ENCODE results near the gene EIF2S1.
A peak's percentile ranks its signal among the peaks of the same experiment; 100 is the strongest.
"Not testable (repeated sequence)": the region's sequence is repeated elsewhere in the genome, so short reads cannot be mapped to it uniquely, and the experiment has no call there.

EIF2S1 gene

DNA sequence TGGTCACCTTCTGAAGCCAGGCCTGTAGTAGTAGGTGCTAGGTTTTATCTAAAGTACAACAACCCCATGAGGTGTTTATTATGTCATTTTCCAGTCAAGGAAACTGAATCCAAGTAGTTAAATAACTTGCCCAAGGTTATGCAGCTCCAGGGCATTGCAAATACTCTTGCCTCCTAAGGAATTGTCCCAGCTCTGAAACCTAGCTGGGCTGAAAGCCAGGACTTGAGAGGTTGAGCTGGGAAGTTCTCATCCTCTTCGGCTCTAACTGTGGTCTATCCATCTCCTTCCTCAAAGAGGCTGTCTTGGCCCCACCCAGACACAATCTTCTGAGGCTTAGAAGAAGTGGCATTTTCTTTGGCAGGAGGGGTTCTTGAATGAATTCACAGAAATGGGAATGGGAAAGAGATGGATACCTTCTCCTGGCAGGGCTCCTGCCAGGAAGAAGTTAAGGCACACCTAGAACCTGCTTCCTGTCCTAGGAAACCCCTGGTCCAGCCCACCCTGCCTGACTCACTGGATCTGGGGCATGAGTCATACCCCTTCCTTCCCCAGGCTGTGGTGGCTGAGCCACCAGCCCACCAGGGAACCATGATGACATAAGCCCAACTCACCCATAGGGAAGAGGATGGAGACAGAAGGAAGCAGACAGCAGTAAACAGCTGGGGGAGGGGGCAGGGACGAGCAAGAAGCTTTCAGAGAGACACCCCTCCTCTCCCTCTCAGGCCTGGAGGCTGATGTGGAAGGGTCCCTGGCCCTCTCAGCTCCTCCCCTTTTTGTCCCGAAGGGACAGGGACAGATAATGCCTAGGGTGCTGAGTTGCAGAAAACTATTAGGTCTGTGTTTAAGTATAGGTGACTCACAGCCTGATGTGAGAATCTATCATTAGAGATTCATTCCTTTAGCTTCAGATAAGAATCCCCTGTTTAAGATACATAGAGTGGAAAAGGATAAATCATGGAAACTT, 54.0 kb downstream of the EIF2S1 start:
- no peak for DNase-seq

GRCh38 chr14:67415610-67416009, 55.5 kb downstream of the EIF2S1 start:
- DNase-seq: not testable (repeated sequence)

DNA sequence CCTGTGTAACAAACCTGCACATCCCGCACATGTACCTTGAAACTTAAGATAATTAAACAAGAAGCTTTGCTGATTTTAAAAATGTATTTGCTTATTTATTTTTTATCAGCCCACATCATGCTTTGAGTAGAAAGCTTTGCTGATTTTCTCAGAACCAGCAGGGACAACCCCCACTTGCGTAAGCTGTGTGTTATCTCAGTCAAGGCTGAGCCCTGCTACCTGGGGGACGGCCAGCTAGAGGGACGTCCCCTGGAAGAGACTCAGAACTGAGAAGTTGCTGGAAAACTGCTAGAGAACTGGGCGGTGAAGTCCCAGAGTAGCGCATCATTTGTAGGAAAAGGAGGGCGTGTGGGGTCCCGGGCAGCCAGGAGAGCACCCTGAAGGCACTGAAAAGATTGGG, 56.0 kb downstream of the EIF2S1 start:
- no peak for DNase-seq

DNA sequence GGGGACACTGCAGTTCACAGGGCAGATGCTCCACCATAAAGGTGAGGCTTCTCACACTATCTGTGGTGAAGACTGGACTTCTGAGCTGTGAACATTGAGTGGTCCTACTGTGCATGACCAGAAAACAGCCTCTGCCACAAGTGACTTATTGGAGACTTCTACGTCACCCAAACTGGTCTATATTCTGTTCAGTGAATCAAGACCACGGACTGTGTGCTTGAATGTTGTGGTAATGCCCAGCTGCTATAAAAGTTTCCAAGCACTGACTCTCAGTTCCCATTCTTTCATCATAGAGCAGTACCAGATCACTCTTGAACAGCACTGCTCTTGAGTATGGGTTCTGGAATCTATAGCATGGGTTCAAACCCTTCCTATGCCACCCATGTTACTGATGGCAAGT, 56.7 kb downstream of the EIF2S1 start:
- DNase-seq: no peak

DNA sequence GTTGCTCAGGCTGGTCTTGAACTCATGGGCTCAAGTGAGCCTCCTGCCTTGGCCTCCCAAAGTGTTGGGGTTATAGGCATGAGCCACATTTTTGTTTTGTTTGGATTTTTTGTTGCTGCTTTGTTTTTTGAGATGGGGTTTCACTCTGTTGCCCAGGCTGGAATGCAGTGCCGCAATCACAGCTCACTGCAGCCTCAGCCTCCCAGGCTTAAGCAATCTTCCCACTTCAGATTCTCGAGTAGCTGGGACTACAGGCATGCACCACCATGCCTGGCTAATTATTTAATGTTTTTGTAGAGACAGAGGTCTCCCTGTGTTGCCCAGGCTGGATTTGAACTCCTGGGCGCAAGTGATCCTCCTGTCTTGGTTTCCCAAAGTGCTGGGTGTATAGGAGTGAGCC, 57.5 kb downstream of the EIF2S1 start:
- no peak for DNase-seq

GRCh38 chr14:67418401-67419191, 58.5 kb downstream of the EIF2S1 start:
- no peak for DNase-seq

GRCh38 chr14:67420102-67420739, 60.1 kb downstream of the EIF2S1 start:
- no peak for DNase-seq

DNA sequence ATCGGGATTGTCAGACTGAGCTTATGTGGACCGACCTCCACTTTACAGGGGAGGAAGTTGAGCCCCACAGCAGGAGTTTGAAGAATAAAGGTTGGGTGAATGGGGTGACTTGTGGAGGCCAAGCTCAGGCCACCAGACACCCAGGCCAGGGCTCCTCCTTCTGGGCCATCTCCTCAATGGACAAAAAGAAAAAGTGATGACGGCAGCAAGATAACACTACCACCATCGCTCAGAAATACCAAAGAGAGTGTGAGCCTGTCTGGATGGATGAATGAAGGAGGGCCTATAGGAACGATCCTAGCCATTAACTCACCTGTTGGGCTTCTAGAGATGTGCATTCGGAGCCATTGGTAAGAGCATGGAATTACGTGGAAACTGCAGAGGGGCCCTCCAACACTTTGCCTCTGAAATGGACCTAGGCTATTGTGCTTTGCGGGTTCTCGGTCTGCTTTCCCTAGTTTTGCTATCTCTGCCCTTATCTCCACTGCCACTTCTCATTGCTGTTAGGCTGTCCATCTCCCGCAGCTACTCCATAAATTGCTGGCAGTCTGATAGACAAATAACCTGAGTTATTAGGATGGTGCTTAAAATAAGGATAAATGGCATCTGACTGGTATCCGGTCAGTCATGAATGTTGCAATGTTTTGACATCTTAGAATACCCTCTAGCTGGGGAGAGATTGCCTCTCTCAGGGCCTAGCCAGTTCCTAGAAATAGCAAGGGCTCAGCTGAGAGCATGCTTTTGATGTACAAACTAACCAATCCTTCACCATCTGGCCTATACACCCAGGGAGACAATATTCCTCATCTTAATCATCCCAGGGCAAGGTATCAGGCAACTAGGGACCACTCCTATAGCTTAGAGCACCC, 61.5 kb downstream of the EIF2S1 start:
- DNase-seq: no peak

DNA sequence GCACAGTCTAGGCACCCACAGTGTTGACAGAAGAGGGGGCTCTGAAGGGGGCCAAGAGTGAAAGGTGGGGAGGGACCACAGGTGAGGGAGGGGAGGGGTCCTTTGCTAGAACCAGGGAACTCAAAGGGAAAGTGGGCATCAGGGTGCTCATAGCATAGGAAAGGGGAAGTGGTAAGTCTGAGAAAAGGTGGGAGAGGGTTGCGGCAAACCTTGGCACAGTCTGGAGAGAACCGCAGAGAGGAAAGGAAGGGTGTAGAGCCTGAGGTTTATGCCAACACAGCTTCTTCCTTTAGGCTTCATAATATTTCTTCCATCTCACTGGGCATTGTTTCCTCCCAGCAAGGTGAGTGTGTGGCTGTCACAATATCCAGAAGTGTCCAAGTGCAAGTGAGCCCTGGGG, 63.3 kb downstream of the EIF2S1 start:
- no peak for DNase-seq

- DNase-seq: no peak
These were observed 64.4 kb downstream of the EIF2S1 start for GRCh38 chr14:67424539-67424938.

GRCh38 chr14:67425608-67426007, 65.5 kb downstream of the EIF2S1 start:
- DNase-seq: no peak

DNA sequence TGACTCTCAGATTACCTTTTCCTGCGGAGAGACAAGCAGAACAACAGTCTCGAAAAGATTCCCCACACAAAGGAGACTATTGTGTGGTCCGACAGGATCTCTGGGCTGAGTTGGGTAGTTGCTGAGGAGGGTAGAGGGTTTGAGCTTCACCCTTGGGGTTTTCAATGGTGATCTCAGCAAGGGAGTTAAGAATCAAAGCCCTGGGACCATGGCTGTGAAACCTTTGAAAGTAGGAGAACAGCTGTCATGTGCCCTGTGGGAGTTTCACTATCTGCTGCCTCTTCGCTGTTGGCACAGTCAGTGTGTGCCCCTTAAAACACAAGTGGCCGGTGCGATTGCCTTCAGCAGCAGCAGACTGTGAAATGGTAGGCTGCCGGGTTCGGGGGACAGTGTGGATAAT, 66.0 kb downstream of the EIF2S1 start:
- no peak for DNase-seq

- DNase-seq: peak; percentile 76 to 80
These were observed 67.0 kb downstream of the EIF2S1 start for GRCh38 chr14:67426983-67427606.

DNA sequence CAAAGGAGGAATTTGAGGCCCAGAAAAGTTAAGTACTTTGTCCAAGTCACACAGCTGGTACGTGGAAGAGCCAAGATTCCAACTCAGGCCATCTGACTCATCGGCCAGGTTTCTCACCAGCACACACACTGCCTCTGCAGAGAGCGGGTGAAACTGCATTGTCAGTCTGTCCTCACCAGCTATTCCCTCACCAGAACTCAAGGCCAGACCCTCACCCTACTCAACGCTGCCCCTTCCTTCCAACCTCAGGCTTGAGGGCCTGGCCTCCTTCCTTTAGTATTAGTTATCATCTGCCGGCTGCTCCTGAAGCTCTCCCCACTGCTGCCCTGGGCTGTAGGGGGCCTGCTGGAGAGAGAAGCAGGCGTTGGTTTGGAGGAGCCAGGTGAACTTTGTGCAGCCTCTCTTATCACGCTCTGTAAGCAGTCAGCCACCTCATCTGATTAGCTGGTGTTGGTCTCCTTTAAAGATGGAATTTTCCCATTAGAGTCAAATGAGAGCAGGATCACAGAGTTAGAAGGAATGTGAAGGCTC, 68.4 kb downstream of the EIF2S1 start:
- no peak for DNase-seq

- no peak for DNase-seq
These were observed 69.5 kb downstream of the EIF2S1 start for GRCh38 chr14:67429510-67430205.

- DNase-seq: no peak
These were observed 72.0 kb downstream of the EIF2S1 start for GRCh38 chr14:67432050-67432564.

DNA sequence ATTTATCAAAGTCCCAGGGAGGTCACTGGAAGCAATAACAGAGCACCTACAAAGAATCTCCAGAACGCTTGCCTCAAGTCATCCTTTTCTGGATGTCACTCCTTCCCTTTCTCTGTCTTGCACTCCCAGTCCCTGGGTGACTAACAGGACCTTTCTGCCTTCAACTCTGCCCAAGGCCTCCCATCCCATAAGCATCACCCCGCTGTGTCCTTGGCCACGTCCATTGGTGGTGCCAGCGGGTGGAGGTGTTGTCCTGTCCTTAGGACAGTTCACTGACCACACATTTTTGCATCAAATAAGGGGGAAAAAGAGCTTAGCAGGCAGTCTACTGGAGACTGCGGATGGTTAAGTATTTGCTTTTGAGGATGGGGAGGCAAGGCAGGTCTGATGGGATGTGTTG, 75.5 kb downstream of the EIF2S1 start:
- DNase-seq: no peak
